CD4-positive, alpha-beta T cell (primary cell): ENCODE data around the gene HS3ST4. TPM values are rescaled to one million over a fixed set of nuclear protein-coding genes. Genes with fewer than 3 reads are reported as not detected.

Experiments
- ATAC-seq: fragments of 200-7000 bp; cut with Tn5 transposase; one replicate; pipeline ENCODE4 v1.10.0; 2022; ENCODE audit warnings: mild to moderate bottlenecking; ENCODE audit not compliant: poor library complexity
- CTCF ChIA-PET: fragments of 350-600 bp; sonication (Branson Sonifier 250); formaldehyde crosslinking; loops from one replicate; lab custom pipeline; 2021; ENCODE audit warnings: antibody characterized with exemption, inconsistent platforms; lab: Charles Lee
- POLR2A ChIA-PET: fragments of 350-600 bp; sonication (Branson Sonifier 250); formaldehyde crosslinking; loops from one replicate; lab custom pipeline; 2021; ENCODE audit warnings: antibody characterized with exemption, inconsistent platforms; lab: Charles Lee
- DNase-seq, 14 experiments: peaks; one replicate each; pipeline ENCODE4 v3.0.0-alpha.2; 2013 to 2020; ENCODE audit warnings: mixed read lengths in 2 of 14
- H3K27ac ChIP-seq, 2 donors: one replicate each; pipeline versions ENCODE4 v1.5.1 to v1.7.0; 2013; ENCODE audit warnings: low read length in 2 of 2, low read depth in 1 of 2, mild to moderate bottlenecking in 1 of 2
- H3K27me3 ChIP-seq, 2 experiments: 1 replicate in 1 of 2; 2 replicates in 1 of 2; pipeline versions ENCODE4 v1.6.1 to v1.7.0; 2013; ENCODE audit warnings: low read length in 2 of 2, control low read depth in 1 of 2, mild to moderate bottlenecking in 1 of 2, moderate library complexity in 1 of 2; ENCODE audit not compliant: insufficient read depth in 2 of 2, control insufficient read depth in 1 of 2
- H3K36me3 ChIP-seq: one replicate; pipeline ENCODE4 v1.6.1; 2013; ENCODE audit warnings: low read length, control low read depth; ENCODE audit not compliant: insufficient read depth
- H3K4me1 ChIP-seq: one replicate; pipeline ENCODE4 v1.6.1; 2013; ENCODE audit warnings: low read length, control low read depth; ENCODE audit not compliant: insufficient read depth
- H3K4me3 ChIP-seq: one replicate; pipeline ENCODE4 v1.5.1; 2013; ENCODE audit warnings: mild to moderate bottlenecking, low read length, moderate library complexity
- H3K9me3 ChIP-seq, 2 experiments: 1 replicate in 1 of 2; 2 replicates in 1 of 2; pipeline versions ENCODE4 v1.6.1 to v1.7.0; 2013; ENCODE audit warnings: low read length in 2 of 2, mild to moderate bottlenecking in 2 of 2, control low read depth in 1 of 2, moderate library complexity in 1 of 2; ENCODE audit not compliant: control insufficient read depth in 1 of 2, insufficient read depth in 1 of 2
- H3K27ac Mint-ChIP-seq: one replicate; pipeline ENCODE4 v1.8.0; 2020; ENCODE audit warnings: mixed read lengths
- H3K27me3 Mint-ChIP-seq: one replicate; pipeline ENCODE4 v1.8.0; 2021; ENCODE audit warnings: mixed read lengths
- H3K36me3 Mint-ChIP-seq: one replicate; pipeline ENCODE4 v1.8.0; 2021; ENCODE audit warnings: low read depth, mixed read lengths
- H3K4me1 Mint-ChIP-seq: one replicate; pipeline ENCODE4 v1.8.0; 2021; ENCODE audit warnings: low read depth, mixed read lengths
- H3K4me3 Mint-ChIP-seq: one replicate; pipeline ENCODE4 v1.8.0; 2020; ENCODE audit warnings: mild to moderate bottlenecking, mixed read lengths
- H3K9me3 Mint-ChIP-seq: one replicate; pipeline ENCODE4 v1.8.0; 2020; ENCODE audit warnings: mixed read lengths
- intact Hi-C, 2 experiments: fragments of 100-400 bp; cut with DNase I in 1 of 2; cut with micrococcal nuclease in 1 of 2; formaldehyde crosslinking; loops; one replicate each; pipeline versions ENCODE4 v1.15.1 to v1.9.0; 2023 to 2025; cut with DNase I, micrococcal nuclease
- total RNA-seq, 174 experiments: library from RNA in 2 of 174; stranded (reverse) in 2 of 174; gene quantifications; one replicate each; pipeline ENCODE4 v1.2.3 and lab custom pipeline; 2021 to 2026
- TF ChIP-seq, protein P1 (sequence below): fragments of 200-600 bp; IDR thresholded peaks from one replicate; pipeline ENCODE4 v1.8.0; 2022; ENCODE audit warnings: antibody characterized with exemption, mild to moderate bottlenecking

Gene HS3ST4
- total RNA-seq, 2 experiments from 2014 or later, result not detected

DNA sequence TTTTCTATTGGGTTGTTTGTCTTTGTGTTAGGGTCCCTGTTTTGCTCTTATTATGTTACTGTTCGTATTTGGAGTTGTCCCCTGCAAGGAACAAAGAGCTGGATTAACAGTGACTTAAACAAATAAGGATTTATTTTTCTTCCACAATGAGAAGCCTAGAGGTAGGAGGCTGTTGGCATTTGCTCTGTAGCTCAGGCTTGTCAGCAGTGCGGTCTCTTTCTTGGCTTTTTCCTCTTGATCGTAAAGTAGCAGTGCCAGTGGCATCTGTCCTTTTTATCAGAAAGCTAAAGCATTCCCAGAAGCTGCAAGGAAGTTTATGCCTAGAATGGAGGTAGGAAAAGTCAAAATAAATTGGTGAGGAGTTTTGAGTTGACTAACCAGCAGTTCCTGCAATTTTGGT lies 154.1 kb downstream of the HS3ST4 start:
- Histone ChIP-seq H3K4me1 (no peaks in the 10 kb centered on the region), H3K36me3 (no peaks in the 10 kb centered on the region), H3K27ac (no peak overlapping the region), H3K4me3 (no peak overlapping the region), H3K9me3 (no peaks in the 10 kb centered on the region), H3K27me3 (no peaks in the 10 kb centered on the region)
- Mint-ChIP-seq H3K4me3 (no peak overlapping the region), H3K4me1 (no peaks in the 10 kb centered on the region), H3K27ac (no peak overlapping the region), H3K36me3 (no peaks in the 10 kb centered on the region), H3K9me3 (no peaks in the 10 kb centered on the region), H3K27me3 (peaks cover 25% of the 10 kb centered on the region)
- CTCF ChIA-PET, result interaction anchor here (0.7 kb wide), 1 partner anchor 360 kb away, joined by 3 read pairs; no protein-coding TSS in a partner anchor
- DNase-seq, result no peak
- POLR2A ChIA-PET, result no interaction called here
- intact Hi-C loops, result no loop called here
- TF ChIP-seq, protein P1, sequence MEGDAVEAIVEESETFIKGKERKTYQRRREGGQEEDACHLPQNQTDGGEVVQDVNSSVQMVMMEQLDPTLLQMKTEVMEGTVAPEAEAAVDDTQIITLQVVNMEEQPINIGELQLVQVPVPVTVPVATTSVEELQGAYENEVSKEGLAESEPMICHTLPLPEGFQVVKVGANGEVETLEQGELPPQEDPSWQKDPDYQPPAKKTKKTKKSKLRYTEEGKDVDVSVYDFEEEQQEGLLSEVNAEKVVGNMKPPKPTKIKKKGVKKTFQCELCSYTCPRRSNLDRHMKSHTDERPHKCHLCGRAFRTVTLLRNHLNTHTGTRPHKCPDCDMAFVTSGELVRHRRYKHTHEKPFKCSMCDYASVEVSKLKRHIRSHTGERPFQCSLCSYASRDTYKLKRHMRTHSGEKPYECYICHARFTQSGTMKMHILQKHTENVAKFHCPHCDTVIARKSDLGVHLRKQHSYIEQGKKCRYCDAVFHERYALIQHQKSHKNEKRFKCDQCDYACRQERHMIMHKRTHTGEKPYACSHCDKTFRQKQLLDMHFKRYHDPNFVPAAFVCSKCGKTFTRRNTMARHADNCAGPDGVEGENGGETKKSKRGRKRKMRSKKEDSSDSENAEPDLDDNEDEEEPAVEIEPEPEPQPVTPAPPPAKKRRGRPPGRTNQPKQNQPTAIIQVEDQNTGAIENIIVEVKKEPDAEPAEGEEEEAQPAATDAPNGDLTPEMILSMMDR, result no peak
- ATAC-seq, result no peak

DNA sequence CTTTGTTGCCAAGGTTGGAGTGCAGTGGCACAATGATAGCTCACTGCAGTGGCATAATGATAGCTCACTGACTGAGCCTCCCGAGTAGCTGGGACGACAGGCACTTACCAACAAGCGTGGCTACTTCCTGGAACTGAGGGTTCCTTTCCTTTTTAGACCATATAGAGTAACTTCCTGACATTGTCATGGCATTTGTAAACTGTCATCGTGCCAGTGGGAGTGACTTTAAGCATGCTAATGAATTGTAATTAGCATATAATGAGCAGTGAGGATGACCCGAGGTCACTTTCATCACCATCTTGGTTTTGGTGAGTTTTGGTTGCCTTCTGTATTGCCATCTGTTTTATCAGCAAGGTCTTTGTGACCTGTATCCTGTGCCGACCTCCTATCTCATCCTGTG lies 162.4 kb downstream of the HS3ST4 start:
- H3K4me1 ChIP-seq, result no peaks in the 10 kb centered on the region
- no peak overlapping the region for H3K27ac ChIP-seq
- H3K36me3 Mint-ChIP-seq, result no peaks in the 10 kb centered on the region
- POLR2A ChIA-PET, result no interaction called here
- H3K36me3 ChIP-seq, result no peaks in the 10 kb centered on the region
- DNase-seq (no peak), ATAC-seq (no peak)
- CTCF ChIA-PET, result no interaction called here
- H3K27me3 ChIP-seq, result peaks cover 0 to 7% of the 10 kb centered on the region in 2 experiments
- intact Hi-C loops, result no loop called here
- H3K4me1 Mint-ChIP-seq, result no peaks in the 10 kb centered on the region
- H3K4me3 Mint-ChIP-seq, result no peak overlapping the region
- no peak overlapping the region for H3K4me3 ChIP-seq
- no peak overlapping the region for H3K27ac Mint-ChIP-seq
- H3K9me3 Mint-ChIP-seq, result no peaks in the 10 kb centered on the region
- TF ChIP-seq, protein P1, result no peak
- H3K9me3 ChIP-seq, result no peaks in the 10 kb centered on the region
- H3K27me3 Mint-ChIP-seq, result peaks cover 56% of the 10 kb centered on the region

DNA sequence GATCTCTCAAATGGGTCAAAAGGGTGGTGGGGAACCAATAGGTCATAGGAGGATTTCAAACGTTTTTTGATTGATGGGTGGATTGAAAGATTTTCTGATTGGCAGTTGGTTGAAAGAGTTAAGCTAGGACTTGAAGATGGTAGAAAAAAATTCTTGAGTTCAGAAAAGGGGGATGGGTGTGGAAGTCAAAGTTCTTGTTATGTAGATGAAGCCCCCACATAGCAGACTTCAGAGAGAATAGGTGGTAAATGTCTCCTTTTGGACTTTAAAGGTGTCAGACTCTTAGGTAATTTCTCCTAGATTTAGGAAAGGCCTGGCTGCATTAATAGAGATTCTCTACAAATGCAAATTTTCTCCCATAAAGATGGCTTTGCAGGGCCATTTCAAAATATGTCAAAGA lies 163.3 kb downstream of the HS3ST4 start:
- Histone ChIP-seq H3K27me3 (peaks cover 0 to 10% of the 10 kb centered on the region in 2 experiments), H3K4me3 (no peak overlapping the region), H3K27ac (no peak overlapping the region), H3K9me3 (no peaks in the 10 kb centered on the region), H3K36me3 (no peaks in the 10 kb centered on the region), H3K4me1 (no peaks in the 10 kb centered on the region)
- CTCF ChIA-PET, result no interaction called here
- Mint-ChIP-seq H3K9me3 (no peaks in the 10 kb centered on the region), H3K27ac (no peak overlapping the region), H3K4me3 (no peak overlapping the region), H3K27me3 (peaks cover 57% of the 10 kb centered on the region), H3K4me1 (no peaks in the 10 kb centered on the region), H3K36me3 (no peaks in the 10 kb centered on the region)
- POLR2A ChIA-PET, result no interaction called here
- TF ChIP-seq, protein P1, result no peak
- intact Hi-C loops, result no loop called here
- DNase-seq (no peak), ATAC-seq (no peak)
